Measurements from ENCODE around the gene PDE1A.
"Not testable (repeated sequence)": the region's sequence is repeated elsewhere in the genome, so short reads cannot be mapped to it uniquely, and the experiment has no call there.

Gene PDE1A

DNA sequence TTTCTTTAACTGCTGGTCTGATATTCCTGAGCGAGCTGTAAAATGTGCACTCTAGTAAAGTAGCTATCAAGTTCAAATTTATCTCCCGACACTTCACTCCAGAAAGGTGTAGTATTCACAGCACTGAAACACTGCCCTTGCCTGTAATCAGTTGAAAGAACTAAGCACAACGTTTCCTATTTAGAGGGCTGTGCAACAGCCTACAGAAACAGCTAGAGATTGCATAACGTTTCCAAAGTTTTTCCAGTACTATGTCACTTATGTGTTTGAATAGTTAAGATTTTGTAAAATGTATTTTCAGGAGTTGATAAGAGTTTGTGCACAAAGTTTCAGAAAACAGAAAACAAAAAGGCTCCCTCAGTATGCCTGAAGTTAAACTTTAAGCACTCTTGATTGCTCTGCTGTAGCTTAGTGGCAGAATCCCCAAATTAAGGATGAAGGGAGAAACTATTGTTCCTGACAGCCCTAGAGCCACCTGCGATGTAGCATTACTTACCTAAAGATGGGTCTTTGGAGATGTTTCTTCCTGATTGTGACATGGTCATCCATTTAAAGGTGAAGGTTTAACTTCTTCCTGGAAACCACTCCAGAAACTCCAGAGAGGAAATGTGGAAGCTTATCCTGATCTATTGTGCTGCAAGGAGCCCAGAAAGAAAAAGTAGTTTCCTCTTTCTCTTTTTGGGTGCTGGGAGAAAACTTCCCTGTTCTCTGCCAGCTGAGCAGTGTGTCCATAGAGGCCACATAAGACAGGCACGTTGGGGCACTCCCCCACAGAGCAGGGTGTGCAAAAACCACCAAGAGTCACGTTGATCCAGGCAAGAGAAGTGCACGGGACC, 536 bp downstream of the PDE1A start:
- H3K9me3 Mint-ChIP-seq: peaks cover 5% of the 10 kb centered on the region
- no peaks in the 10 kb centered on the region for H3K27me3 Mint-ChIP-seq
- H3K36me3 Mint-ChIP-seq: no peaks in the 10 kb centered on the region
- no peak overlapping the region for H3K27ac Mint-ChIP-seq
- H3K4me1 Mint-ChIP-seq: no peaks in the 10 kb centered on the region
- H3K4me3 Mint-ChIP-seq: no peak overlapping the region

GRCh38 chr2:182422864-182423263, 4.0 kb downstream of the PDE1A start:
- no peak overlapping the region for H3K27ac Mint-ChIP-seq
- H3K36me3 Mint-ChIP-seq: no peaks in the 10 kb centered on the region
- no peak overlapping the region for H3K4me3 Mint-ChIP-seq
- no peaks in the 10 kb centered on the region for H3K27me3 Mint-ChIP-seq
- H3K4me1 Mint-ChIP-seq: no peaks in the 10 kb centered on the region
- no peaks in the 10 kb centered on the region for H3K9me3 Mint-ChIP-seq

- no peak overlapping the region for H3K4me3 Mint-ChIP-seq
- H3K4me1 Mint-ChIP-seq: no peaks in the 10 kb centered on the region
- no peak overlapping the region for H3K27ac Mint-ChIP-seq
- H3K36me3 Mint-ChIP-seq: no peaks in the 10 kb centered on the region
- H3K27me3 Mint-ChIP-seq: no peaks in the 10 kb centered on the region
- no peaks in the 10 kb centered on the region for H3K9me3 Mint-ChIP-seq
Measured at GRCh38 chr2:182420669-182421068, 6.2 kb downstream of the PDE1A start.

DNA sequence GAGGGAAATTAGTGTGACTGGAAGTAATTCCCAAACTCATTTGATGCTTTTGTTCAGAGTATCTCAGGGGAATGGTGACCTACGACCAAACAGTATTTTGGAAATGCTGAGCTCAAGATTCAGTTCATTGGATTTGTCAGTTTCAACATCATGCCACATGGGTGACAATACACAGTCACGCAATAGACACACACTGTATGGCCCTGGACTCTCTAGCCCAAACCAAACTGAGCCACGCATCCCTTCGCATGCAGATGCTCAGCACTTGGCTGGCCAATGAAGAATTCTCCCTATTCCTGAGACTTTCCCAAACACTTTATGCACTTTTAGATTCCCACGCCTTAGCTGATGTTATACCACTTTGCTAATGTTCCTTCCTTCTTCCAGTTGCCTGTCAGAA, 10.0 kb downstream of the PDE1A start:
- Mint-ChIP-seq H3K9me3 (no peaks in the 10 kb centered on the region), H3K4me3 (no peak overlapping the region), H3K27ac (no peak overlapping the region), H3K4me1 (no peaks in the 10 kb centered on the region), H3K27me3 (no peaks in the 10 kb centered on the region), H3K36me3 (no peaks in the 10 kb centered on the region)

GRCh38 chr2:182416191-182416590, 10.6 kb downstream of the PDE1A start:
- no peaks in the 10 kb centered on the region for H3K9me3 Mint-ChIP-seq
- H3K4me3 Mint-ChIP-seq: no peak overlapping the region
- no peak overlapping the region for H3K27ac Mint-ChIP-seq
- no peaks in the 10 kb centered on the region for H3K36me3 Mint-ChIP-seq
- H3K27me3 Mint-ChIP-seq: no peaks in the 10 kb centered on the region
- no peaks in the 10 kb centered on the region for H3K4me1 Mint-ChIP-seq

DNA sequence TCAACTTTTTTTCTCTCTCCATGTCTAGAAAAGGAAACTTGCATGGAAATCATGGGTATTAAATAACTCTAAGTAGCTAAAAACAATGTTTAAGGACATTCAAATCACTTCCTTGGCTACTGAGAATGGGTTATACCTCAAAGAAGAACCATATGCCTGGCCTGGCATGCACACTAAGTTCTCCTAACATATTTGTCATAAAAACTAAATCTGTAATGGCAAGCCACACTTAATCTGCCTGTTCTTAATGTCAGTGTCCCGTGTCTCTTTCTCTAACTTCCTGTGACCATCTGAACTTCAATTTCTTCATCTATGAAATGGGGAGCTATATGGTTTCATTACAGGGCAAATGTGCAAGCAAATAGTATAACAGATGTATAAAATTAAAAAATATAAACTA, 11.1 kb downstream of the PDE1A start:
- no peak overlapping the region for H3K27ac Mint-ChIP-seq
- H3K36me3 Mint-ChIP-seq: no peaks in the 10 kb centered on the region
- no peaks in the 10 kb centered on the region for H3K9me3 Mint-ChIP-seq
- H3K4me1 Mint-ChIP-seq: no peaks in the 10 kb centered on the region
- H3K27me3 Mint-ChIP-seq: no peaks in the 10 kb centered on the region
- no peak overlapping the region for H3K4me3 Mint-ChIP-seq

- no peaks in the 10 kb centered on the region for H3K27me3 Mint-ChIP-seq
- H3K27ac Mint-ChIP-seq: no peak overlapping the region
- H3K4me1 Mint-ChIP-seq: no peaks in the 10 kb centered on the region
- no peaks in the 10 kb centered on the region for H3K36me3 Mint-ChIP-seq
- H3K9me3 Mint-ChIP-seq: no peaks in the 10 kb centered on the region
- no peak overlapping the region for H3K4me3 Mint-ChIP-seq
Measured at GRCh38 chr2:182412858-182413257, 14.0 kb downstream of the PDE1A start.

DNA sequence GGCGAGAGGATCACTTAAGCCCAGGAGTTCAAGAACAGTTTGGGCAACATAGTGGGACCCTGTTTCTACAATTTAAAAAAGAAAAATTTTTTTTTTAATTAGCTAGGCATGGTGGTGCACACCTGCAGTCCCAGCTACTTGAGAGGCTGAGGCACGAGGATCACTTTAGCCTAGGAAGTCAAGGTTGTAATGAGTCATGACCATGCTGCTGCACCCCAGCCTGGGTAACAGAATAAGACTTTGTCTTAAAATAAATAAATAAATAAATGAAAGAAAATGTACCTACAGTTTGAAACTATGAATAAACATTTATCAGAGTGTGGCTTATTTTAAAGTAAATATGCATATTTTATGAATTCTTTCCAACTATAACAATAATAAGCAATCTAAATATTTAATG, 16.7 kb downstream of the PDE1A start:
- Mint-ChIP-seq H3K9me3 (no peaks in the 10 kb centered on the region), H3K27me3 (no peaks in the 10 kb centered on the region), H3K27ac (no peak overlapping the region), H3K36me3 (no peaks in the 10 kb centered on the region), H3K4me3 (no peak overlapping the region), H3K4me1 (no peaks in the 10 kb centered on the region)

DNA sequence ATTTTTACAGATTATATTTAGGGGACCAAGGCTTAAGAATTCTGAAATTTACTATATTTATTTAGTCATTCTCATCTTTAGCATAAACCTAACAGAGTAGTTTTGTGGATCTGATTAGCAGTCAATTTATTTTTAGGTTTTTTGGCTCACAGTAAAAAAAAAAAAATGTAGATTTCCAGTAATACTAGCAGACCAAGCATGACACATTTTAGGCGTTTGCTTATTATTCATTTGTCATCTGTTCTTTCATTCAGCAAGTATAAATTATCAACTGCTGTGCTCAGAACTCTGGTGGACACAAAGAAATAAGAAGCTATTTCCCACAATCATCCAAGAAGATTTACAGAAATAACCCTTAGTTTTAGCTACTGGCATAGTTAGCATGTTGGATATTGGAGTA, 20.6 kb downstream of the PDE1A start:
- Mint-ChIP-seq H3K4me3 (no peak overlapping the region), H3K9me3 (no peaks in the 10 kb centered on the region), H3K4me1 (no peaks in the 10 kb centered on the region), H3K27me3 (no peaks in the 10 kb centered on the region), H3K27ac (no peak overlapping the region), H3K36me3 (no peaks in the 10 kb centered on the region)

- Mint-ChIP-seq H3K4me1 (no peaks in the 10 kb centered on the region), H3K36me3 (no peaks in the 10 kb centered on the region), H3K9me3 (no peaks in the 10 kb centered on the region), H3K27me3 (no peaks in the 10 kb centered on the region), H3K4me3 (no peak overlapping the region), H3K27ac (no peak overlapping the region)
Measured at GRCh38 chr2:182404975-182405561, 21.8 kb downstream of the PDE1A start.

- Mint-ChIP-seq H3K9me3 (no peaks in the 10 kb centered on the region), H3K27me3 (no peaks in the 10 kb centered on the region), H3K4me3 (no peak overlapping the region), H3K27ac (no peak overlapping the region), H3K36me3 (no peaks in the 10 kb centered on the region), H3K4me1 (no peaks in the 10 kb centered on the region)
Measured at GRCh38 chr2:182404092-182404491, 22.7 kb downstream of the PDE1A start.

GRCh38 chr2:182393270-182393760, 33.5 kb downstream of the PDE1A start:
- H3K4me1 Mint-ChIP-seq: no peaks in the 10 kb centered on the region
- no peaks in the 10 kb centered on the region for H3K36me3 Mint-ChIP-seq
- H3K4me3 Mint-ChIP-seq: no peak overlapping the region
- peaks cover 1% of the 10 kb centered on the region for H3K27me3 Mint-ChIP-seq
- no peak overlapping the region for H3K27ac Mint-ChIP-seq
- H3K9me3 Mint-ChIP-seq: no peaks in the 10 kb centered on the region

- Mint-ChIP-seq H3K36me3 (no peaks in the 10 kb centered on the region), H3K4me3 (no peak overlapping the region), H3K4me1 (no peaks in the 10 kb centered on the region), H3K27me3 (peaks cover 1% of the 10 kb centered on the region), H3K27ac (no peak overlapping the region), H3K9me3 (no peaks in the 10 kb centered on the region)
Measured at GRCh38 chr2:182391443-182391842, 35.4 kb downstream of the PDE1A start.

DNA sequence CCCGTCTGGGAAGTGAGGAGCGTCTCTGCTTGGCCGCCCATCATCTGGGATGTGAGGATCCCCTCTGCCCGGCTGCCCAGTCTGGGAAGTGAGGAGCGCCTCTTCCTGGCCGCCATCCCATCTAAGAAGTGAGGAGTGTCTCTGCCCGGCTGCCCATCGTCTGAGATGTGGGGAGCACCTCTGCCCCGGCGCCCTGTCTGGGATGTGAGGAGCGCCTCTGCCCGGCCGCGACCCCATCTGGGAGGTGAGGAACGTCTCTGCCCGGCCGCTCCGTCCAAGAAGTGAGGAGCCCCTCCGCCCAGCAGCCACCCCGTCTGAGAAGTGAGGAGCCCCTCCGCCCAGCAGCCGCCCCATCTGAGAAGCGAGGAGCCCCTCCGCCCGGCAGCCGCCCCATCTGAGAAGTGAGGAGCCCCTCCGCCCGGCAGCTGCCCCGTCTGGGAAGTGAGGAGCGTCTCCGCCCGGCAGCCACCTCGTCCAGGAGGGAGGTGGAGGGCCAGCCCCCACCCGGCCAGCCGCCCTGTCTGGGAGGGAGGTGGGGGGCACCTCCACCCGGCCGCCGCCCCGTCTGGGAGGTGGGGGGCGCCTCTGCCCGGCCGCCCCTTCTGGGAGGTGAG, 40.5 kb downstream of the PDE1A start:
- not testable (repeated sequence) for H3K4me1 Mint-ChIP-seq, H3K4me3 Mint-ChIP-seq, H3K27me3 Mint-ChIP-seq, H3K27ac Mint-ChIP-seq, H3K36me3 Mint-ChIP-seq
- H3K9me3 Mint-ChIP-seq: peaks cover 21% of the 10 kb centered on the region

- Mint-ChIP-seq H3K27ac (no peak overlapping the region), H3K4me1 (no peaks in the 10 kb centered on the region), H3K4me3 (no peak overlapping the region), H3K27me3 (no peaks in the 10 kb centered on the region), H3K36me3 (no peaks in the 10 kb centered on the region), H3K9me3 (peaks cover 21% of the 10 kb centered on the region)
Measured at GRCh38 chr2:182384860-182385259, 42.0 kb downstream of the PDE1A start.

- Mint-ChIP-seq H3K36me3 (no peaks in the 10 kb centered on the region), H3K9me3 (peaks cover 26% of the 10 kb centered on the region), H3K27me3 (no peaks in the 10 kb centered on the region), H3K27ac (no peak overlapping the region), H3K4me3 (no peak overlapping the region), H3K4me1 (no peaks in the 10 kb centered on the region)
Measured at GRCh38 chr2:182381225-182381624, 45.6 kb downstream of the PDE1A start.

Data from activated naive CD4-positive, alpha-beta T cell treated with anti-CD3 and anti-CD28 coated beads, Interleukin-2, amount 50 U/mL, for 24 hours (primary cell).